MM.1S (cell line): ENCODE measurements around the gene HCAR3.
"Not testable (repeated sequence)": the region's sequence is repeated elsewhere in the genome, so short reads cannot be mapped to it uniquely, and the experiment has no call there.

ENCODE experiments used
- EZH2phosphoT487 ChIP-seq: fragments of 300-600 bp; sonication (generic); IDR thresholded peaks from 2 replicates; pipeline ENCODE4 v1.6.1; 2018; ENCODE audit warnings: antibody characterized with exemption, low read length
- TF ChIP-seq, protein P1 (sequence below): fragments of 300-600 bp; sonication (generic); IDR thresholded peaks from 2 replicates; pipeline ENCODE4 v1.5.1; 2016; ENCODE audit warnings: antibody characterized with exemption, low read length, mixed read lengths

DNA sequence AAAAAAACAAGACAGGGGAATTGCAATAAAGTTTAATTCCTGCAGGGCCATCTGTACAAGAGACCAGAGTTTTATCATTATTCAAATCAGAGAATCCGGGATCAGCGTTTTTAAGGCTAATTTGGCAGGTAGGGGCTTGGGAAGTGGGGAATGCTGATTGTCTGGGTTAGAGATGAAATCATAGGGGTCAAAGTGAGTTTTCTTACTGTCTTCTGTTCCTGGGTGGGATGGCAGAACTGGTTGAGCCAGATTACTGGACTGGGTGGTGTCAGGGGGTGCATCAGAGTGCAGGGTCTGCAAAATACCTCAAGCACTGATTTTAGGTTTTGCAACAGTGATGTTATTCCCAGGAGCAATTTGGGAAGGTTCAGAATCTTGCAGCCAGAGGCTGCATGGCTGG, 6.3 kb downstream of the HCAR3 start:
- TF ChIP-seq, protein P1, sequence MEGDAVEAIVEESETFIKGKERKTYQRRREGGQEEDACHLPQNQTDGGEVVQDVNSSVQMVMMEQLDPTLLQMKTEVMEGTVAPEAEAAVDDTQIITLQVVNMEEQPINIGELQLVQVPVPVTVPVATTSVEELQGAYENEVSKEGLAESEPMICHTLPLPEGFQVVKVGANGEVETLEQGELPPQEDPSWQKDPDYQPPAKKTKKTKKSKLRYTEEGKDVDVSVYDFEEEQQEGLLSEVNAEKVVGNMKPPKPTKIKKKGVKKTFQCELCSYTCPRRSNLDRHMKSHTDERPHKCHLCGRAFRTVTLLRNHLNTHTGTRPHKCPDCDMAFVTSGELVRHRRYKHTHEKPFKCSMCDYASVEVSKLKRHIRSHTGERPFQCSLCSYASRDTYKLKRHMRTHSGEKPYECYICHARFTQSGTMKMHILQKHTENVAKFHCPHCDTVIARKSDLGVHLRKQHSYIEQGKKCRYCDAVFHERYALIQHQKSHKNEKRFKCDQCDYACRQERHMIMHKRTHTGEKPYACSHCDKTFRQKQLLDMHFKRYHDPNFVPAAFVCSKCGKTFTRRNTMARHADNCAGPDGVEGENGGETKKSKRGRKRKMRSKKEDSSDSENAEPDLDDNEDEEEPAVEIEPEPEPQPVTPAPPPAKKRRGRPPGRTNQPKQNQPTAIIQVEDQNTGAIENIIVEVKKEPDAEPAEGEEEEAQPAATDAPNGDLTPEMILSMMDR, result not testable (repeated sequence)
- not testable (repeated sequence) for TF ChIP-seq EZH2phosphoT487
